ENCODE results near the gene CYP4X1. TPM values are rescaled to one million over a fixed set of nuclear protein-coding genes. Genes with fewer than 3 reads are reported as not detected.
"Not testable (repeated sequence)": the region's sequence is repeated elsewhere in the genome, so short reads cannot be mapped to it uniquely, and the experiment has no call there.

The CYP4X1 gene
- total RNA-seq, 1 donor from 2014 or later = 0.42 TPM

GRCh38 chr1:47059376-47059775, 35.9 kb downstream of the CYP4X1 start:
- no peaks in the 10 kb centered on the region for H3K36me3 Mint-ChIP-seq (ENCODE audit: low read depth)
- no peak for DNase-seq (ENCODE audit: low read depth, low spot score)
- no peak overlapping the region for H3K27ac Mint-ChIP-seq (ENCODE audit: unreplicated experiment)
- no peak for TF ChIP-seq CTCF (conservative IDR thresholded peaks at IDR 0.05)
- peaks cover 55% of the 10 kb centered on the region for H3K27me3 Mint-ChIP-seq (ENCODE audit: low read depth)
- no peak overlapping the region for H3K4me3 Mint-ChIP-seq
- peaks cover 2% of the 10 kb centered on the region for H3K9me3 Mint-ChIP-seq
- no peaks in the 10 kb centered on the region for H3K4me1 Mint-ChIP-seq

GRCh38 chr1:47067097-47067594, 43.7 kb downstream of the CYP4X1 start, which contains the start of gene CYP4Z1:
Gene CYP4Z1, plus strand, starts transcription at chr1:47067231. Its CDS starts 260 bp downstream, at chr1:47067491.
- H3K36me3 Mint-ChIP-seq (ENCODE audit: low read depth) = no peaks in the 10 kb centered on the region
- H3K27me3 Mint-ChIP-seq (ENCODE audit: low read depth) = peaks cover 67% of the 10 kb centered on the region
- H3K9me3 Mint-ChIP-seq = no peaks in the 10 kb centered on the region
- TF ChIP-seq CTCF (conservative IDR thresholded peaks at IDR 0.05) = no peak
- DNase-seq (ENCODE audit: low read depth, low spot score) = no peak
- no peaks in the 10 kb centered on the region for H3K4me1 Mint-ChIP-seq
- H3K4me3 Mint-ChIP-seq = no peak within 1 kb of the TSS
- no peak within 1 kb of the TSS for H3K27ac Mint-ChIP-seq (ENCODE audit: unreplicated experiment)

DNA sequence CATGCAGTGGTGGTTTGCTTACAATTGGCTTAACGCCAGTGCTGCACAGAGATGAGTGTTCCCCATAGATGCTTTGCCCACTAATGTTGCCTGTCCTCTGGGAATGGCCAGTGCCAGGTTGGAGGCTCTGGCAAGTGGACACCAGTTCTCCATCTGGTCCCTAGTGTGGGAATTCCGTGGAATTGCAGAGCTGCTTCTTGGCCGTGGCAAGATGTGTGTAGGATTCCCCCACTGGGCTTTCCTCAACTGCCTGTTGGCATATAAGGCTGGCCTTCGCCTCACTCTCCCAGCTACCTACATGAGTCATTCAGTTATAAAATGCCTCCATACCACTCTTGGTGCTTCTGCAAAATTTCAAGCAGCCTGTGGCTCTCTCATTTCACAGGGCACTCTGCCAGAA, 45.6 kb downstream of the CYP4X1 start:
- H3K36me3 Mint-ChIP-seq (ENCODE audit: low read depth); DNase-seq (ENCODE audit: low read depth, low spot score); H3K27ac Mint-ChIP-seq (ENCODE audit: unreplicated experiment); H3K9me3 Mint-ChIP-seq; H3K4me3 Mint-ChIP-seq; H3K4me1 Mint-ChIP-seq: not testable (repeated sequence)
- H3K27me3 Mint-ChIP-seq (ENCODE audit: low read depth) = peaks cover 56% of the 10 kb centered on the region

DNA sequence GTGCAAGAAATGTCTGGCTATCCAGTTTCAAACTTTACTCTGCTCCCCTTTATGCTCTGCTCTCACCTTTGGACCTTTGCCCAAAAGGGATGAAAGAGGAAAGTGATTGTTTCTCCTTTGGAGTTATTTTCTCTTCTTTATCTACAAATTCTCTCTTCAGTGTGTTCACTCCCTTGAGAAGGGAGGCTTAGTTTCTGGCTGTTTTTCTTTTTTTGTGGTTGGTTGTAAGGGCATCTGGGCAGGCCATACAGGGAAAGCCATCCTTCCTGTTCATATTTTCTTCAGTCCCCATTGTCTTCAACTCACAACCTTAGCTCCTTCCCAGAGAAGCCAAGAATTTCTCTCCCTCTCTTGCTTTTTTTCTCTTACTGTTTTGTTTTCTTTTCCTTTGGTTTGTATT, 46.0 kb downstream of the CYP4X1 start:
- not testable (repeated sequence) for H3K27ac Mint-ChIP-seq (ENCODE audit: unreplicated experiment); DNase-seq (ENCODE audit: low read depth, low spot score); H3K36me3 Mint-ChIP-seq (ENCODE audit: low read depth)

DNA sequence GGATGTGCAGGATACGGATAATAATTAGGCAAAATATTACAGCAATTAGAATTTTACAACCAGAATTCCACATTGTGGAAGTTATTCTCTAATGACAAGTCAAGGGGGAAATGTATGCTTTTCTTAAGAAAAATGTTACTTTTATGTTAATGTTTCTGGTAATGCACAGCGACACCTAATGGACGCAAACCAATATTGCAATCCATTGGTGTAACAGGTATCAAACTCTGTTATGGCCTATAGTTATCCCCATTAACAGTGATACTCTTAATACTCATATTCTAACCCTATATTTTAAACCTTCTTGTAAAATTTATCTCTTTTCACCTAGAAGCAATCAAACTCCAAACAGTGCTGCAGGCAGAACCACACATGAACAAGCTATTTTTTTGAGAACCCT, 65.9 kb downstream of the CYP4X1 start:
- peak; percentile 42 for DNase-seq (ENCODE audit: low read depth, low spot score)
- peaks cover 11% of the 10 kb centered on the region for H3K27me3 Mint-ChIP-seq (ENCODE audit: low read depth)
- not testable (repeated sequence) for H3K4me3 Mint-ChIP-seq; H3K36me3 Mint-ChIP-seq (ENCODE audit: low read depth); H3K4me1 Mint-ChIP-seq; H3K9me3 Mint-ChIP-seq; H3K27ac Mint-ChIP-seq (ENCODE audit: unreplicated experiment)
- TF ChIP-seq CTCF (conservative IDR thresholded peaks at IDR 0.05) = peak; percentile 73

More for the DNA sequence above, 46.0 kb downstream of the CYP4X1 start:
- H3K4me1 Mint-ChIP-seq, H3K4me3 Mint-ChIP-seq, H3K9me3 Mint-ChIP-seq: not testable (repeated sequence)
- peaks cover 51% of the 10 kb centered on the region for H3K27me3 Mint-ChIP-seq (ENCODE audit: low read depth)

DNA sequence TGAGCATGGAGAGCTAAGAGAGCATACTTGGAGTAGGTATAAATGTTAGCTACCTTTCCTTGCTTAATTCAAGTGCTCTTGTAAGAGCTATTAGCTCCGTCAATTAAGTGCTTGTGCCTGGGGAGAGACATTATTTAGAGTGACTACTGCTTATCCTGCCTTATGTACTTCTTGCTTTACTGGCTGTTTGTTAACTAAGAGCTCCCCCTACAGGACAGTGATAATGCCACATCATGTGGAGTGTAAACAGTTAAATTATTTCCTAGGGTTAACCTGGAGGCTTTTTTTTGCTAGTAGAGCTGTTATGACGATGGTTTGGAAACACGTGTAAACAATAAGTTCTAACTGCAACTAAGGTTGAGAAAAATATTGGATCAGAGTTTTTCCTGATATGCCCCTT, 68.0 kb downstream of the CYP4X1 start:
- H3K4me3 Mint-ChIP-seq; DNase-seq (ENCODE audit: low read depth, low spot score); H3K36me3 Mint-ChIP-seq (ENCODE audit: low read depth); H3K9me3 Mint-ChIP-seq; H3K4me1 Mint-ChIP-seq; H3K27ac Mint-ChIP-seq (ENCODE audit: unreplicated experiment): not testable (repeated sequence)
- peak; percentile 59 for TF ChIP-seq CTCF (conservative IDR thresholded peaks at IDR 0.05)
- peaks cover 11% of the 10 kb centered on the region for H3K27me3 Mint-ChIP-seq (ENCODE audit: low read depth)

Other genes starting within 250 kb of the CYP4X1 start
- not detected in 2 replicates for gene CYP4B1, start 224.6 kb upstream of the CYP4X1 start, total RNA-seq
- not detected in 2 replicates for gene CYP4A11, start 82.2 kb upstream of the CYP4X1 start, total RNA-seq
- gene CYP4Z1, start 43.6 kb downstream of the CYP4X1 start, total RNA-seq = not detected in 2 replicates
- gene CYP4A22, start 113.8 kb downstream of the CYP4X1 start, total RNA-seq = not detected in 2 replicates
- gene PDZK1IP1, start 166.4 kb downstream of the CYP4X1 start, total RNA-seq = not detected in 2 replicates
- 0.11 and 0.21 TPM in 2 replicates for gene TAL1, start 208.6 kb downstream of the CYP4X1 start, total RNA-seq